GM12878 (cell line): ENCODE data around the gene RECQL5. TPM values are rescaled to one million over a fixed set of nuclear protein-coding genes. Genes with fewer than 3 reads are reported as not detected.

Experiments
- ATAC-seq: fragments of 200-7000 bp; cut with Tn5 transposase; 3 replicates; pipeline ENCODE4 v1.9.1; 2020; ENCODE audit warnings: mild to moderate bottlenecking, moderate library complexity
- BruUV-seq: library from RNA; stranded (reverse); fragments of 400-500 nt; replicated peaks from 2 replicates; lab custom pipeline; 2021; lab: Mats Ljungman, UMichigan
- CTCF ChIA-PET: fragments of 300-600 bp; sonication (Branson Sonifier 250); formaldehyde crosslinking; extraction: SDS; loops from one replicate; lab custom pipeline; 2021; ENCODE audit warnings: inconsistent platforms; lab: Yijun Ruan, JAX
- POLR2A ChIA-PET: fragments of 350-600 bp; formaldehyde crosslinking; extraction: SDS; loops from one replicate; lab custom pipeline; 2021; ENCODE audit warnings: inconsistent platforms; lab: Charles Lee
- RAD21 ChIA-PET: fragments of 300-600 bp; sonication (Branson Sonifier 250); formaldehyde crosslinking; loops from one replicate; lab custom pipeline; 2023; ENCODE audit warnings: antibody characterized with exemption; ENCODE audit not compliant: unreplicated experiment; lab: Charles Lee
- SMC1A ChIA-PET: fragments of 300-600 bp; sonication (Branson Sonifier 250); formaldehyde crosslinking; loops from one replicate; lab custom pipeline; 2023; ENCODE audit not compliant: unreplicated experiment, uncharacterized antibody; lab: Charles Lee
- DNase-seq: peaks from one replicate; pipeline ENCODE4 v3.0.0-alpha.2; 2011; ENCODE audit warnings: low read depth, low spot score
- FAIRE-seq: peaks from 3 replicates; lab custom pipeline; 2011; peaks lifted over from hg19 to GRCh38; lab: Jason Lieb, UNC
- H2AFZ ChIP-seq: 2 replicates; pipeline ENCODE4 v1.6.0; 2011; ENCODE audit warnings: low read depth, low read length, control low read depth; ENCODE audit not compliant: control insufficient read depth
- H3K27ac ChIP-seq: 2 replicates; pipeline ENCODE4 v1.5.1; 2011; ENCODE audit warnings: control low read depth; ENCODE audit not compliant: control insufficient read depth, insufficient read depth
- H3K27me3 ChIP-seq, 2 experiments: replicated peaks in 1 of 2; 2 replicates each; pipeline versions ENCODE4 v1.6.0 to v1.6.1; 2011; ENCODE audit warnings: low read length in 1 of 2; ENCODE audit not compliant: control insufficient read depth in 2 of 2, insufficient read depth in 2 of 2
- H3K36me3 ChIP-seq, 2 experiments: 2 replicates each; pipeline ENCODE4 v1.5.1; 2011; ENCODE audit warnings: low read length in 1 of 2; ENCODE audit not compliant: control insufficient read depth in 2 of 2, insufficient read depth in 2 of 2
- H3K4me1 ChIP-seq: 2 replicates; pipeline ENCODE4 v1.6.1; 2011; ENCODE audit warnings: mild to moderate bottlenecking, low read length, moderate library complexity, mixed read lengths; ENCODE audit not compliant: control insufficient read depth, insufficient read depth
- H3K4me2 ChIP-seq: 2 replicates; pipeline ENCODE4 v1.6.0; 2011; ENCODE audit warnings: control low read depth; ENCODE audit not compliant: control insufficient read depth, insufficient read depth
- H3K4me3 ChIP-seq: fragments of 200-600 bp; sonication (generic); 2 replicates; pipeline ENCODE4 v1.5.1; 2016
- H3K79me2 ChIP-seq: 2 replicates; pipeline ENCODE4 v1.6.0; 2011; ENCODE audit warnings: low read length; ENCODE audit not compliant: control insufficient read depth, insufficient read depth
- H3K9ac ChIP-seq: 2 replicates; pipeline ENCODE4 v1.8.0; 2011; ENCODE audit warnings: low read length, control low read depth, mixed read lengths; ENCODE audit not compliant: control insufficient read depth, insufficient read depth
- H3K9me3 ChIP-seq: replicated peaks from 3 replicates; pipeline ENCODE4 v1.5.1; 2011; ENCODE audit warnings: mild to moderate bottlenecking, low read length; ENCODE audit not compliant: control insufficient read depth, insufficient read depth
- H4K20me1 ChIP-seq: 2 replicates; pipeline ENCODE4 v1.6.0; 2011; ENCODE audit not compliant: control insufficient read depth, insufficient read depth
- FOXM1 ChIP-seq: IDR thresholded peaks from 2 replicates; pipeline ENCODE4 v1.6.1; 2012; ENCODE audit warnings: low read depth, mild to moderate bottlenecking, inconsistent platforms, low read length, moderate library complexity
- JUND ChIP-seq: IDR thresholded peaks from 2 replicates; pipeline ENCODE4 v1.6.1; 2012; ENCODE audit warnings: low read depth, mild to moderate bottlenecking, low read length, improper control_type of control experiment, moderate library complexity
- MEF2B ChIP-seq: fragments of 450-650 bp; IDR thresholded peaks from 2 replicates; pipeline ENCODE4 v1.6.1; 2018; ENCODE audit warnings: mild to moderate bottlenecking, moderate library complexity; ENCODE audit not compliant: partially characterized antibody, poor library complexity, severe bottlenecking
- NBN ChIP-seq: fragments of 450-650 bp; IDR thresholded peaks from 2 replicates; pipeline ENCODE4 v1.6.1; 2016
- PAX8 ChIP-seq: fragments of 450-650 bp; IDR thresholded peaks from 2 replicates; pipeline ENCODE4 v1.6.1; 2017; ENCODE audit warnings: mild to moderate bottlenecking, moderate library complexity
- PKNOX1 ChIP-seq: fragments of 450-650 bp; IDR thresholded peaks from 2 replicates; pipeline ENCODE4 v1.6.1; 2016; ENCODE audit warnings: mild to moderate bottlenecking
- POLR2A ChIP-seq: IDR thresholded peaks from 2 replicates; pipeline ENCODE4 v1.6.1; 2011; ENCODE audit warnings: low read depth, mild to moderate bottlenecking, low read length
- RCOR1 ChIP-seq: conservative IDR thresholded peaks from 2 replicates; pipeline ENCODE4 v1.6.1; 2012; ENCODE audit warnings: low read depth, low read length, improper control_type of control experiment
- ZNF592 ChIP-seq: fragments of 450-650 bp; IDR thresholded peaks from 2 replicates; pipeline ENCODE4 v1.6.1; 2017; ENCODE audit warnings: mild to moderate bottlenecking, moderate library complexity
- WGBS: methylation state at CpG from one replicate; pipeline ENCODE4 v1.1.6; 2016; ENCODE audit warnings: low lambda C conversion rate; ENCODE audit not compliant: insufficient replicate concordance, insufficient coverage; ENCODE audit errors: missing lambda C conversion rate; 5-methylcytosine and 5-hydroxymethylcytosine counted together
- in situ Hi-C: fragments of 300-500 bp; cut with MboI; formaldehyde crosslinking; loops from 9 replicates; pipeline ENCODE4 v1.14.3; 2018; ENCODE audit warnings: mixed read lengths
- intact Hi-C: fragments of 100-400 bp; cut with micrococcal nuclease; formaldehyde crosslinking; loops from one replicate; pipeline ENCODE4 v1.14.2; 2022; ENCODE audit not compliant: unreplicated experiment
- polyA plus RNA-seq, 11 experiments: library from polyadenylated mRNA; depleted of rRNA in 4 of 11; unstranded in 6 of 11; stranded (reverse) in 5 of 11; fragments of >200 nt; fragmentation: Nextera tagmentation in 4 of 11; fragmentation: Illumina TruSeq in 1 of 11; extraction: Ambion mirVana in 4 of 11; extraction: Trizol in 1 of 11; gene quantifications; 1 replicate in 1 of 11; 2 replicates in 10 of 11; pipeline versions ENCODE4 v1.2.1 to v1.2.3, GENCODE V29; 2011 to 2016; ENCODE audit warnings: inconsistent platforms in 2 of 11, missing spikeins in 2 of 11, low read depth in 1 of 11
- total RNA-seq, 4 experiments: library from RNA; depleted of rRNA in 3 of 4; stranded (reverse); fragments of >200 nt in 3 of 4; fragmentation: Illumina TruSeq in 1 of 4; extraction: Trizol in 1 of 4; gene quantifications; 2 replicates each; pipeline versions ENCODE4 v1.2.1 to v1.2.3, GENCODE V29; 2013 to 2021
- TF ChIP-seq, protein P1 (sequence below): fragments of 450-650 bp; IDR thresholded peaks from 2 replicates; pipeline ENCODE4 v1.6.1; 2018; ENCODE audit warnings: borderline replicate concordance, mild to moderate bottlenecking; ENCODE audit not compliant: partially characterized antibody
- TF ChIP-seq, protein P2 (sequence below): fragments of 450-650 bp; IDR thresholded peaks from 2 replicates; pipeline ENCODE4 v1.6.1; 2016; ENCODE audit warnings: mild to moderate bottlenecking, moderate library complexity, borderline replicate concordance

Gene RECQL5
- total and polyA plus RNA-seq, 10 of the 15 experiments (the other 5 are each of a cell fraction or from before 2014, with no cell fraction given), result 3.6 to 30.6 (median 20.1) TPM

GRCh38 chr17:75612906-75613626 lies 53.9 kb downstream of the RECQL5 start:
- H3K4me2 ChIP-seq, result no peak overlapping the region
- no peak overlapping the region for H3K27ac ChIP-seq
- no peak for DNase-seq
- no peaks in the 10 kb centered on the region for H3K9me3 ChIP-seq
- no peak overlapping the region for H3K4me3 ChIP-seq
- no peaks in the 10 kb centered on the region for H4K20me1 ChIP-seq
- H3K4me1 ChIP-seq, result no peaks in the 10 kb centered on the region
- no peak for ATAC-seq
- CTCF ChIA-PET, result interaction anchor here (0.6 to 1.9 kb wide), 4 partner anchors 12 to 188 kb away, joined by 3 to 9 read pairs (median 4); partner anchors contain the start of gene SMIM5
- intact Hi-C loops (no loop called here), in situ Hi-C loops (no loop called here)
- RAD21 ChIA-PET, result interaction anchor here (0.7 to 1.2 kb wide), 2 partner anchors 135 to 171 kb away, joined by 3 to 6 read pairs; no protein-coding TSS in a partner anchor
- H3K27me3 ChIP-seq, result no peaks in the 10 kb centered on the region
- no peaks in the 10 kb centered on the region for H3K79me2 ChIP-seq
- no peak overlapping the region for H2AFZ ChIP-seq
- POLR2A ChIA-PET, result no interaction called here
- H3K36me3 ChIP-seq, result no peaks in the 10 kb centered on the region
- SMC1A ChIA-PET, result no interaction called here
- no peak overlapping the region for H3K9ac ChIP-seq
- 67% methylated on average over 27 of the region's 27 CpGs for whole genome bisulfite sequencing
- no TSS peak for BruUV-seq
- no peak for FAIRE-seq
- TF ChIP-seq PAX8 (no peak), FOXM1 (no peak), JUND (no peak), PKNOX1 (no peak), MEF2B (no peak), POLR2A (no peak), NBN (no peak), RCOR1 (no peak), ZNF592 (no peak)
- TF ChIP-seq, protein P1, sequence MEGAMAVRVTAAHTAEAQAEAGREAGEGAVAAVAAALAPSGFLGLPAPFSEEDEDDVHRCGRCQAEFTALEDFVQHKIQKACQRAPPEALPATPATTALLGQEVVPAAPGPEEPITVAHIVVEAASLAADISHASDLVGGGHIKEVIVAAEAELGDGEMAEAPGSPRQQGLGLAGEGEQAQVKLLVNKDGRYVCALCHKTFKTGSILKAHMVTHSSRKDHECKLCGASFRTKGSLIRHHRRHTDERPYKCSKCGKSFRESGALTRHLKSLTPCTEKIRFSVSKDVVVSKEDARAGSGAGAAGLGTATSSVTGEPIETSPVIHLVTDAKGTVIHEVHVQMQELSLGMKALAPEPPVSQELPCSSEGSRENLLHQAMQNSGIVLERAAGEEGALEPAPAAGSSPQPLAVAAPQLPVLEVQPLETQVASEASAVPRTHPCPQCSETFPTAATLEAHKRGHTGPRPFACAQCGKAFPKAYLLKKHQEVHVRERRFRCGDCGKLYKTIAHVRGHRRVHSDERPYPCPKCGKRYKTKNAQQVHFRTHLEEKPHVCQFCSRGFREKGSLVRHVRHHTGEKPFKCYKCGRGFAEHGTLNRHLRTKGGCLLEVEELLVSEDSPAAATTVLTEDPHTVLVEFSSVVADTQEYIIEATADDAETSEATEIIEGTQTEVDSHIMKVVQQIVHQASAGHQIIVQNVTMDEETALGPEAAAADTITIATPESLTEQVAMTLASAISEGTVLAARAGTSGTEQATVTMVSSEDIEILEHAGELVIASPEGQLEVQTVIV, result no peak
- TF ChIP-seq, protein P2, sequence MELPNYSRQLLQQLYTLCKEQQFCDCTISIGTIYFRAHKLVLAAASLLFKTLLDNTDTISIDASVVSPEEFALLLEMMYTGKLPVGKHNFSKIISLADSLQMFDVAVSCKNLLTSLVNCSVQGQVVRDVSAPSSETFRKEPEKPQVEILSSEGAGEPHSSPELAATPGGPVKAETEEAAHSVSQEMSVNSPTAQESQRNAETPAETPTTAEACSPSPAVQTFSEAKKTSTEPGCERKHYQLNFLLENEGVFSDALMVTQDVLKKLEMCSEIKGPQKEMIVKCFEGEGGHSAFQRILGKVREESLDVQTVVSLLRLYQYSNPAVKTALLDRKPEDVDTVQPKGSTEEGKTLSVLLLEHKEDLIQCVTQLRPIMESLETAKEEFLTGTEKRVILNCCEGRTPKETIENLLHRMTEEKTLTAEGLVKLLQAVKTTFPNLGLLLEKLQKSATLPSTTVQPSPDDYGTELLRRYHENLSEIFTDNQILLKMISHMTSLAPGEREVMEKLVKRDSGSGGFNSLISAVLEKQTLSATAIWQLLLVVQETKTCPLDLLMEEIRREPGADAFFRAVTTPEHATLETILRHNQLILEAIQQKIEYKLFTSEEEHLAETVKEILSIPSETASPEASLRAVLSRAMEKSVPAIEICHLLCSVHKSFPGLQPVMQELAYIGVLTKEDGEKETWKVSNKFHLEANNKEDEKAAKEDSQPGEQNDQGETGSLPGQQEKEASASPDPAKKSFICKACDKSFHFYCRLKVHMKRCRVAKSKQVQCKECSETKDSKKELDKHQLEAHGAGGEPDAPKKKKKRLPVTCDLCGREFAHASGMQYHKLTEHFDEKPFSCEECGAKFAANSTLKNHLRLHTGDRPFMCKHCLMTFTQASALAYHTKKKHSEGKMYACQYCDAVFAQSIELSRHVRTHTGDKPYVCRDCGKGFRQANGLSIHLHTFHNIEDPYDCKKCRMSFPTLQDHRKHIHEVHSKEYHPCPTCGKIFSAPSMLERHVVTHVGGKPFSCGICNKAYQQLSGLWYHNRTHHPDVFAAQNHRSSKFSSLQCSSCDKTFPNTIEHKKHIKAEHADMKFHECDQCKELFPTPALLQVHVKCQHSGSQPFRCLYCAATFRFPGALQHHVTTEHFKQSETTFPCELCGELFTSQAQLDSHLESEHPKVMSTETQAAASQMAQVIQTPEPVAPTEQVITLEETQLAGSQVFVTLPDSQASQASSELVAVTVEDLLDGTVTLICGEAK, result no peak
